K562 (cell line): Measurements from ENCODE around the gene EPHB2.

Source experiments
- CTCF ChIP-seq, 3 experiments: IDR thresholded peaks in 2 of 3; conservative IDR thresholded peaks in 1 of 3; 2 replicates each; pipeline ENCODE4 v1.5.1; 2011 to 2012; ENCODE audit warnings: low read length in 3 of 3, mild to moderate bottlenecking in 3 of 3, control low read depth in 2 of 3, improper control_type of control experiment in 1 of 3, inconsistent platforms in 1 of 3, low read depth in 1 of 3, mixed read lengths in 1 of 3, moderate library complexity in 1 of 3; ENCODE audit not compliant: insufficient read depth in 2 of 3
- FOXA3 ChIP-seq, 2 experiments: fragments of 450-650 bp in 1 of 2; sonication (generic) in 1 of 2; formaldehyde crosslinking; IDR thresholded peaks in 1 of 2; conservative IDR thresholded peaks in 1 of 2; 2 replicates each; pipeline versions ENCODE4 v1.4.0 to v1.8.0; 2020 to 2022; ENCODE audit warnings: mild to moderate bottlenecking in 2 of 2, missing genetic modification reagents in 1 of 2
- POLR2A ChIP-seq: fragments of 450-650 bp; conservative IDR thresholded peaks from 2 replicates; pipeline ENCODE4 v1.6.1; 2016
- PTBP1 ChIP-seq: fragments of 200-400 bp; formaldehyde crosslinking; IDR thresholded peaks from 2 replicates; pipeline ENCODE4 v1.6.1; 2017; ENCODE audit warnings: low read depth, low read length

GRCh38 chr1:22915816-22916470 is 205.3 kb downstream of the EPHB2 start:
- TF ChIP-seq FOXA3 (CRISPR knock-in tag; conservative IDR thresholded peaks at IDR 0.05 in 1 of 2, IDR thresholded peaks at IDR 0.05 in 1 of 2), result no peak
- no peak for TF ChIP-seq PTBP1
- TF ChIP-seq POLR2A, result no peak
- TF ChIP-seq CTCF (IDR thresholded peaks at IDR 0.05 in 2 of 3, conservative IDR thresholded peaks at IDR 0.05 in 1 of 3; ENCODE audit: insufficient read depth in 2 of 3, low read depth in 1 of 3, low read length in 3 of 3), result no peak
